ENCODE data around the gene AHDC1.

- TF ChIP-seq CTCF (optimal IDR thresholded peaks at IDR 0.05 in 1 of 3, IDR thresholded peaks at IDR 0.05 in 1 of 3, conservative IDR thresholded peaks at IDR 0.05 in 1 of 3; ENCODE audit: extremely low read depth in 1 of 3, insufficient read depth in 2 of 3, low read length in 3 of 3) (no peak), EZH2 (IDR thresholded peaks at IDR 0.05; ENCODE audit: low read length) (no peak)
Observed at GRCh38 chr1:27563591-27564471, 40.1 kb downstream of the AHDC1 start.
